H1 (cell line): ENCODE measurements around the gene MRPS6. TPM values are rescaled to one million over a fixed set of nuclear protein-coding genes. Genes with fewer than 3 reads are reported as not detected.

Experiments
- CTCF ChIA-PET: fragments of 300-600 bp; sonication (Branson Sonifier 250); formaldehyde crosslinking; loops from one replicate; lab custom pipeline; 2021; ENCODE audit not compliant: partially characterized antibody; lab: Charles Lee
- POLR2A ChIA-PET: fragments of 300-600 bp; sonication (Branson Sonifier 250); formaldehyde crosslinking; loops from one replicate; lab custom pipeline; 2021; ENCODE audit warnings: inconsistent platforms; ENCODE audit not compliant: partially characterized antibody; lab: Charles Lee
- DNase-seq, 2 experiments: peaks; one replicate each; pipeline versions ENCODE4 v3.0.0 to v3.0.0-alpha.2; 2010 to 2022; ENCODE audit warnings: low spot score in 2 of 2, low read depth in 1 of 2, mixed read lengths in 1 of 2
- FAIRE-seq: peaks from 2 replicates; lab custom pipeline; 2011; peaks lifted over from hg19 to GRCh38; lab: Jason Lieb, UNC
- H2AFZ ChIP-seq: 2 replicates; pipeline ENCODE4 v1.8.1; 2012; ENCODE audit warnings: low read length, inconsistent platforms
- H2AK5ac ChIP-seq: 2 replicates; pipeline ENCODE4 v1.6.1; 2013; ENCODE audit warnings: low read depth, low read length
- H2BK120ac ChIP-seq: replicated peaks from 2 replicates; pipeline ENCODE3; 2013; ENCODE audit warnings: low read depth, low read length, inconsistent platforms
- H2BK12ac ChIP-seq: 2 replicates; pipeline ENCODE4 v1.6.1; 2013; ENCODE audit warnings: low read depth, low read length
- H2BK15ac ChIP-seq: 2 replicates; pipeline ENCODE4 v1.6.1; 2013; ENCODE audit warnings: low read length
- H2BK20ac ChIP-seq: 2 replicates; pipeline ENCODE4 v1.6.1; 2013; ENCODE audit warnings: low read length
- H2BK5ac ChIP-seq: 2 replicates; pipeline ENCODE4 v1.6.1; 2013; ENCODE audit warnings: low read depth, low read length
- H3K14ac ChIP-seq: 2 replicates; pipeline ENCODE4 v1.6.1; 2013; ENCODE audit warnings: inconsistent platforms; ENCODE audit not compliant: insufficient read length
- H3K18ac ChIP-seq: 2 replicates; pipeline ENCODE4 v1.6.1; 2013; ENCODE audit warnings: low read length; ENCODE audit errors: extremely low read depth
- H3K23ac ChIP-seq: 2 replicates; pipeline ENCODE4 v1.6.1; 2013; ENCODE audit warnings: inconsistent platforms; ENCODE audit not compliant: insufficient read length
- H3K23me2 ChIP-seq: 2 replicates; pipeline ENCODE4 v1.6.1; 2013; ENCODE audit warnings: low read depth, low read length
- H3K27ac ChIP-seq: 2 replicates; pipeline ENCODE4 v1.6.1; 2011; ENCODE audit warnings: low read depth, low read length, inconsistent platforms
- H3K27me3 ChIP-seq, 4 experiments: replicated peaks in 1 of 4; 1 replicate in 1 of 4; 2 replicates in 3 of 4; pipeline versions ENCODE4 v1.6.1 to v1.8.1; 2011 to 2013; ENCODE audit warnings: low read length in 3 of 4, mild to moderate bottlenecking in 3 of 4, inconsistent platforms in 2 of 4, mixed read lengths in 2 of 4, moderate library complexity in 1 of 4; ENCODE audit not compliant: control insufficient read depth in 3 of 4, insufficient read depth in 3 of 4; ENCODE audit errors: extremely low read depth in 1 of 4
- H3K36me3 ChIP-seq, 4 experiments: 2 replicates each; pipeline versions ENCODE4 v1.6.1 to v1.8.1; 2011 to 2013; ENCODE audit warnings: mild to moderate bottlenecking in 4 of 4, low read length in 3 of 4, moderate library complexity in 2 of 4, control low read depth in 1 of 4, inconsistent platforms in 1 of 4; ENCODE audit not compliant: insufficient read depth in 4 of 4, control insufficient read depth in 2 of 4
- H3K4ac ChIP-seq: replicated peaks from 2 replicates; pipeline ENCODE3; 2013; ENCODE audit warnings: low read length, low read depth, mixed read lengths, inconsistent platforms; ENCODE audit not compliant: insufficient read length
- H3K4me1 ChIP-seq, 4 experiments: replicated peaks in 1 of 4; 1 replicate in 1 of 4; 2 replicates in 3 of 4; pipeline versions ENCODE4 v1.6.1 to v1.8.1; 2011 to 2013; ENCODE audit warnings: low read length in 3 of 4, inconsistent platforms in 2 of 4, mixed read lengths in 1 of 4; ENCODE audit not compliant: insufficient read depth in 4 of 4, control insufficient read depth in 3 of 4
- H3K4me2 ChIP-seq, 2 experiments: 2 replicates each; pipeline versions ENCODE4 v1.6.1 to v1.8.1; 2011 to 2013; ENCODE audit warnings: low read depth in 2 of 2, low read length in 2 of 2, control low read depth in 1 of 2, inconsistent platforms in 1 of 2, mild to moderate bottlenecking in 1 of 2; ENCODE audit not compliant: insufficient read depth in 1 of 2
- H3K4me3 ChIP-seq, 4 experiments: fragments of 200-600, 300-600 bp in 1 of 4; sonication (generic), shearing (Covaris generic), sonication (Bioruptor Twin) in 1 of 4; 2 replicates each; pipeline versions ENCODE4 v1.5.1 to v1.8.1; 2011 to 2016; ENCODE audit warnings: low read length in 4 of 4, low read depth in 3 of 4, control low read depth in 2 of 4, inconsistent platforms in 2 of 4, mild to moderate bottlenecking in 2 of 4, mixed read lengths in 1 of 4, moderate library complexity in 1 of 4; ENCODE audit not compliant: insufficient read depth in 2 of 4; ENCODE audit errors: extremely low read depth in 1 of 4
- H3K56ac ChIP-seq: replicated peaks from 2 replicates; pipeline ENCODE3; 2013; ENCODE audit warnings: low read depth, mild to moderate bottlenecking, mixed read lengths, low read length, inconsistent platforms; ENCODE audit not compliant: insufficient read length
- H3K79me1 ChIP-seq: 2 replicates; pipeline ENCODE4 v1.6.1; 2013; ENCODE audit warnings: low read depth, low read length, control low read depth
- H3K79me2 ChIP-seq, 2 experiments: 2 replicates each; pipeline versions ENCODE4 v1.6.1 to v1.8.1; 2012 to 2013; ENCODE audit warnings: low read length in 2 of 2, mild to moderate bottlenecking in 2 of 2, inconsistent platforms in 1 of 2; ENCODE audit not compliant: insufficient read depth in 2 of 2, control insufficient read depth in 1 of 2
- H3K9ac ChIP-seq, 4 experiments: replicated peaks in 1 of 4; 1 replicate in 1 of 4; 2 replicates in 3 of 4; pipeline versions ENCODE4 v1.6.1 to v1.8.1; 2011 to 2013; ENCODE audit warnings: low read depth in 3 of 4, low read length in 3 of 4, control low read depth in 2 of 4, mild to moderate bottlenecking in 2 of 4, moderate library complexity in 2 of 4, inconsistent platforms in 1 of 4; ENCODE audit errors: extremely low read depth in 1 of 4
- H3K9me3 ChIP-seq, 2 experiments: 2 replicates each; pipeline versions ENCODE4 v1.6.1 to v1.8.1; 2012 to 2013; ENCODE audit warnings: mild to moderate bottlenecking in 2 of 2, moderate library complexity in 2 of 2, control low read depth in 1 of 2, inconsistent platforms in 1 of 2, low read depth in 1 of 2, low read length in 1 of 2, mixed read lengths in 1 of 2; ENCODE audit not compliant: insufficient read depth in 2 of 2
- H4K20me1 ChIP-seq, 2 experiments: replicated peaks in 1 of 2; 2 replicates each; pipeline versions ENCODE3 to v1.8.1; 2011 to 2013; ENCODE audit warnings: inconsistent platforms in 2 of 2, low read length in 2 of 2, mild to moderate bottlenecking in 1 of 2; ENCODE audit not compliant: insufficient read depth in 2 of 2, control insufficient read depth in 1 of 2
- H4K5ac ChIP-seq: 2 replicates; pipeline ENCODE4 v1.6.1; 2013; ENCODE audit warnings: low read length, low read depth, mixed read lengths, inconsistent platforms; ENCODE audit not compliant: insufficient read length
- H4K8ac ChIP-seq: 2 replicates; pipeline ENCODE4 v1.8.0; 2013; ENCODE audit warnings: mild to moderate bottlenecking, moderate library complexity, low read length, inconsistent platforms; ENCODE audit not compliant: insufficient read depth; ENCODE audit errors: extremely low read depth
- H4K91ac ChIP-seq: replicated peaks from 2 replicates; pipeline ENCODE3; 2013; ENCODE audit warnings: low read length, mixed read lengths, inconsistent platforms; ENCODE audit not compliant: insufficient read length
- ATF2 ChIP-seq: IDR thresholded peaks from 2 replicates; pipeline ENCODE4 v1.6.1; 2012; ENCODE audit warnings: low read length, inconsistent platforms
- SIN3A ChIP-seq, 2 experiments: IDR thresholded peaks in 1 of 2; conservative IDR thresholded peaks in 1 of 2; 2 replicates each; pipeline ENCODE4 v1.6.1; 2011 to 2012; ENCODE audit warnings: low read length in 2 of 2, improper control_type of control experiment in 1 of 2, low read depth in 1 of 2, mild to moderate bottlenecking in 1 of 2
- TCF12 ChIP-seq: IDR thresholded peaks from 2 replicates; pipeline ENCODE4 v1.6.1; 2011; ENCODE audit warnings: low read depth, mild to moderate bottlenecking, low read length
- WGBS, 2 experiments: shearing (Covaris generic) in 1 of 2; methylation state at CpG; one replicate each; pipeline versions ENCODE4 v1.1.6 to v1.1.7; 2013 to 2015; ENCODE audit warnings: low lambda C conversion rate in 2 of 2, mixed read lengths in 2 of 2, inconsistent platforms in 1 of 2, low coverage in 1 of 2, missing lambda C conversion rate in 1 of 2; ENCODE audit not compliant: insufficient replicate concordance in 2 of 2, insufficient coverage in 1 of 2, insufficient read length in 1 of 2; ENCODE audit errors: extremely low coverage in 1 of 2, missing lambda C conversion rate in 1 of 2; 5-methylcytosine and 5-hydroxymethylcytosine counted together
- polyA plus RNA-seq, 7 experiments: library from polyadenylated mRNA; depleted of rRNA in 3 of 7; stranded (reverse) in 5 of 7; unstranded in 2 of 7; fragments of >200 nt in 5 of 7; fragments of 200-250 nt in 2 of 7; gene quantifications; 1 replicate in 5 of 7; 2 replicates in 1 of 7; 4 replicates in 1 of 7; pipeline versions ENCODE4 v1.2.1 to v1.2.3, GENCODE V29; 2011 to 2013; ENCODE audit warnings: missing spikeins in 2 of 7, mixed read lengths in 2 of 7
- total RNA-seq: library from RNA; stranded (reverse); fragmentation: NEBNext Ultra II Directional; extraction: Animal tissue kit (Norgen Biotek cat#: 25700); gene quantifications from 2 replicates; pipeline ENCODE4 v1.2.1, GENCODE V29; 2021

Gene MRPS6
- total and polyA plus RNA-seq, 2 of the 8 experiments (the other 6 are each of a cell fraction or from before 2014, with no cell fraction given) = 62.7 to 156 TPM

- DNase-seq = no peak
- Histone ChIP-seq H3K9ac (no peak overlapping the region), H2BK15ac (no peak overlapping the region), H3K27me3 (no peaks in the 10 kb centered on the region), H3K18ac (no peak overlapping the region), H4K20me1 (peaks cover 10 to 27% of the 10 kb centered on the region in 2 experiments), H2AK5ac (no peak overlapping the region), H3K4ac (no peak overlapping the region), H4K8ac (no peak overlapping the region), H2BK5ac (no peak overlapping the region), H3K79me2 (peaks cover 14 to 98% of the 10 kb centered on the region in 2 experiments), H3K79me1 (peaks cover 15% of the 10 kb centered on the region), H3K4me1 (peaks cover 2 to 22% (median 10%) of the 10 kb centered on the region in 4 experiments; a peak in 5 of 7 replicates), H3K14ac (no peak overlapping the region), H3K23ac (no peak overlapping the region), H2BK120ac (no peak overlapping the region), H3K23me2 (no peaks in the 10 kb centered on the region), H3K4me3 (no peak overlapping the region), H2BK12ac (no peak overlapping the region), H4K5ac (no peak overlapping the region), H3K56ac (no peak overlapping the region), H2AFZ (no peak overlapping the region), H3K9me3 (no peaks in the 10 kb centered on the region), H3K27ac (no peak overlapping the region), H3K4me2 (no peak overlapping the region)
- ChIA-PET CTCF (interaction anchor here (0.7 to 0.8 kb wide), 2 partner anchors 26 to 259 kb away, joined by 3 read pairs; no protein-coding TSS in a partner anchor), POLR2A (interaction anchor here (3.0 kb wide), 1 partner anchor 15 kb away, joined by 19 read pairs; the partner anchor contains the start of genes MRPS6 and SLC5A3)
- FAIRE-seq = no peak
- no peak for TF ChIP-seq TCF12
- TF ChIP-seq ATF2 = no peak
- no peak for TF ChIP-seq SIN3A (conservative IDR thresholded peaks at IDR 0.05 in 1 of 2, IDR thresholded peaks at IDR 0.05 in 1 of 2; ENCODE audit: low read depth in 1 of 2, low read length in 2 of 2)
- TF ChIP-seq, all 59 proteins: peak for 0
- WGBS, 2 experiments = 93% methylated on average over 3 of the region's 3 CpGs; no CpG with 5 or more reads in 1 of the 2 experiments
- H2BK20ac ChIP-seq = no peak overlapping the region
- no peak overlapping the region for H4K91ac ChIP-seq
- H3K36me3 ChIP-seq = no peaks in the 10 kb centered on the region
Observed at GRCh38 chr21:34088752-34089151, 15.4 kb downstream of the MRPS6 start.
